RWPE2 (cell line): ENCODE results near the gene PXYLP1.

Source experiments
- ATAC-seq: fragments of 200-7000 bp; cut with Tn5 transposase; 3 replicates; pipeline ENCODE4 v1.9.1; 2021; ENCODE audit warnings: low read depth
- DNase-seq: peaks from one replicate; pipeline ENCODE4 v3.0.0-alpha.2; 2020; ENCODE audit warnings: low spot score
- H3K27ac ChIP-seq: fragments of 450-650 bp; 2 replicates; pipeline ENCODE4 v1.5.1; 2017; ENCODE audit warnings: mild to moderate bottlenecking; ENCODE audit not compliant: poor library complexity, severe bottlenecking
- H3K27me3 ChIP-seq: fragments of 250-450 bp; sonication (Bioruptor Pico); 2 replicates; pipeline ENCODE4 v1.5.1; 2021; ENCODE audit warnings: mild to moderate bottlenecking, moderate library complexity; ENCODE audit not compliant: insufficient read depth, poor library complexity, severe bottlenecking
- H3K36me3 ChIP-seq: fragments of 250-450 bp; sonication (Bioruptor Pico); 2 replicates; pipeline ENCODE4 v1.5.1; 2020; ENCODE audit warnings: low read depth, mild to moderate bottlenecking, moderate library complexity
- H3K4me1 ChIP-seq: fragments of 250-450 bp; sonication (Bioruptor Pico); 2 replicates; pipeline ENCODE4 v1.5.1; 2021; ENCODE audit warnings: mild to moderate bottlenecking, moderate library complexity; ENCODE audit not compliant: insufficient read depth, poor library complexity, severe bottlenecking
- H3K4me3 ChIP-seq: fragments of 250-450 bp; sonication (Bioruptor Pico); 2 replicates; pipeline ENCODE4 v1.5.1; 2021; ENCODE audit warnings: mild to moderate bottlenecking, moderate library complexity; ENCODE audit not compliant: severe bottlenecking
- H3K9me3 ChIP-seq: fragments of 250-450 bp; sonication (Bioruptor Pico); 2 replicates; pipeline ENCODE4 v1.5.1; 2021; ENCODE audit warnings: mild to moderate bottlenecking, moderate library complexity; ENCODE audit not compliant: severe bottlenecking
- TF ChIP-seq, protein P1 (sequence below): fragments of 450-650 bp; IDR thresholded peaks from one replicate; pipeline ENCODE4 v1.5.1; 2017; ENCODE audit warnings: mild to moderate bottlenecking, moderate library complexity; ENCODE audit not compliant: poor library complexity, severe bottlenecking

PXYLP1 gene

DNA sequence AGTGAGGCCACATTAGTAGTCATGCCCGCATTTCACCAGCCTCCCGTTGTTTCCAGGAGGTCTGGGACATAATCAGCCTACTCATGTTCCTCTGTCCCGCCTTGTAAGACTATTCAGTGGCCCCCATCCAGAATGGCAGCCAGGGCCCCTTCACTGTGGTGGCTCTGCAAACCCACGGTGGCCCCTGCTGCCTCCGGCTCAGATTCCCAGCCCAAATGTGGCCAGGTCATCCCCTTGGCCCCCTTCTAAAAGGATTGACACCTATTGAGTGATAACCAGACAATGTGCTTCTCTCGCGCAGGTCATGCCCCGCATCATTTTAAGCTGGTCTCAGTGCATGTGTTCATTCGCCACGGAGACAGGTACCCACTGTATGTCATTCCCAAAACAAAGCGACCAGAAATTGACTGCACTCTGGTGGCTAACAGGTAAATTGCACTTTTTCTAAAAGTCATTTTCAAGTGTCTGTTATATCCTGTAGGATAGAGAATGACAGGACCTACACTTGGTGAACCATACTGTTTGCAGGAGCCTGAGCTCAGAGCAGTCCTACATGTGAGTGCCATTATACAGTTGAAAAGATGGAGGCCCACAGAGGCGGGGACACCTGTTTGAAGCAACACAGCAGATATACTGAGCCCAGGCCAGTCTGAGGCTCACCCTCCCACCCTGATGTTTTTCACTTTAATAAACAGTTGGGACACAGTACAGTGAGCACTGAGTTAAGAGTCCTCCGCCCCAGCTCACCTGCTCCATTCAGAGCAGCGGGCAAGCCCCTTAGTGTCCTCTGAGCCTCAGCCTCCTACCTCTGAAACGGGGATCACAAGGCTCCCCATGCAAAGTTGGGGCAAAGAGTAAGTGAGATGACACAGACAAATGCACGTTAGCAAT lies 47.7 kb downstream of the PXYLP1 start:
- Histone ChIP-seq H3K4me3 (no peak overlapping the region), H3K27ac (no peak overlapping the region), H3K36me3 (no peaks in the 10 kb centered on the region; the same call in 1 of the 2 replicates), H3K4me1 (peaks cover 19% of the 10 kb centered on the region), H3K27me3 (no peaks in the 10 kb centered on the region), H3K9me3 (no peaks in the 10 kb centered on the region)
- no peak for DNase-seq
- TF ChIP-seq, protein P1, sequence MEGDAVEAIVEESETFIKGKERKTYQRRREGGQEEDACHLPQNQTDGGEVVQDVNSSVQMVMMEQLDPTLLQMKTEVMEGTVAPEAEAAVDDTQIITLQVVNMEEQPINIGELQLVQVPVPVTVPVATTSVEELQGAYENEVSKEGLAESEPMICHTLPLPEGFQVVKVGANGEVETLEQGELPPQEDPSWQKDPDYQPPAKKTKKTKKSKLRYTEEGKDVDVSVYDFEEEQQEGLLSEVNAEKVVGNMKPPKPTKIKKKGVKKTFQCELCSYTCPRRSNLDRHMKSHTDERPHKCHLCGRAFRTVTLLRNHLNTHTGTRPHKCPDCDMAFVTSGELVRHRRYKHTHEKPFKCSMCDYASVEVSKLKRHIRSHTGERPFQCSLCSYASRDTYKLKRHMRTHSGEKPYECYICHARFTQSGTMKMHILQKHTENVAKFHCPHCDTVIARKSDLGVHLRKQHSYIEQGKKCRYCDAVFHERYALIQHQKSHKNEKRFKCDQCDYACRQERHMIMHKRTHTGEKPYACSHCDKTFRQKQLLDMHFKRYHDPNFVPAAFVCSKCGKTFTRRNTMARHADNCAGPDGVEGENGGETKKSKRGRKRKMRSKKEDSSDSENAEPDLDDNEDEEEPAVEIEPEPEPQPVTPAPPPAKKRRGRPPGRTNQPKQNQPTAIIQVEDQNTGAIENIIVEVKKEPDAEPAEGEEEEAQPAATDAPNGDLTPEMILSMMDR, result peak; percentile 59
- peak; percentile 31 for ATAC-seq

- Histone ChIP-seq H3K4me1 (peaks cover 17% of the 10 kb centered on the region), H3K4me3 (no peak overlapping the region), H3K36me3 (no peaks in the 10 kb centered on the region; the same call in 1 of the 2 replicates), H3K9me3 (no peaks in the 10 kb centered on the region), H3K27me3 (no peaks in the 10 kb centered on the region), H3K27ac (no peak overlapping the region)
- ATAC-seq (no peak), DNase-seq (no peak)
- TF ChIP-seq, protein P1, result no peak
Observed at GRCh38 chr3:141280086-141280485, 48.5 kb downstream of the PXYLP1 start.

DNA sequence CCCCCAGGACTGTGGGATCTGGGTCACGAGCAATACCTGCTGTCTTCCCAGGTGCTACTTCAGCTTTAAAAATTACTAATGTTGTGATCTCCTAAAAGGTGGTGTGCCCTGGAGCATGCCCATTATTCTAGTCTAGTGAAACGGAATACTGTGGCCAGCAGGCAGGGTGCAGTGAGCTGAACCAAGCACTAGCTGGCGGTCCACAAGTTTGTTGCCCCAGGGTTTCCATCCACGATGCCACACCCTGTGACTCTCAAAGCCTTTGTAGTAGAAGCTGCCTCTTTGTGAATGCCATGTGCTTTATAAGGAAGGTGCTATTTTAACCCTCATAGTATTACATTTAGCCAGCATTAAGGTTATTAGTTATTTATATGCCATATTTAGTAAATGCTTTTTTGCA lies 49.1 kb downstream of the PXYLP1 start:
- no peak overlapping the region for H3K27ac ChIP-seq
- H3K9me3 ChIP-seq, result no peaks in the 10 kb centered on the region
- DNase-seq (no peak), ATAC-seq (no peak)
- H3K4me3 ChIP-seq, result no peak overlapping the region
- TF ChIP-seq, protein P1, result no peak
- no peaks in the 10 kb centered on the region; the same call in 1 of the 2 replicates for H3K36me3 ChIP-seq
- H3K27me3 ChIP-seq, result no peaks in the 10 kb centered on the region
- H3K4me1 ChIP-seq, result peaks cover 11% of the 10 kb centered on the region

DNA sequence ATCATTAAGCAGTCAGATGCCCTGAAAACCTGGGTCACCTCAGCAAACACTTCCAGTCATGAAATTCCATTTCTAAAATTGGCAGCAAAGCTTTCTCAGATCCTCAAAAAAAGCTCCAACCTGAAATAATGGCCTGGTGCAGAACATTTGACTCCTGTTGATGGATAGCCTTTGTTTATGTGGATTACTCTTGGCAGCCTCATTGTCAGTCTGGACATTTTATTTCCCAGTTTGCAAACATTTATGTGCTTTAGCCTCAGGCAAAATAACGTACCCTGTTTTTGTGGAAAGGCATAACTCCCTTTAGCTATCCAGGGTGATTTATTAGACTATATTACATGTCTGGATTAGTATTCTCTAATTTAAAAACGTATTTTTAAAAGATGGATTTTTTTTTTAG lies 53.9 kb downstream of the PXYLP1 start:
- H3K4me3 ChIP-seq, result no peak overlapping the region
- H3K36me3 ChIP-seq, result no peaks in the 10 kb centered on the region
- TF ChIP-seq, protein P1, result no peak
- no peak for DNase-seq
- no peak for ATAC-seq
- no peaks in the 10 kb centered on the region for H3K27me3 ChIP-seq
- no peak overlapping the region for H3K27ac ChIP-seq
- H3K4me1 ChIP-seq, result no peaks in the 10 kb centered on the region
- H3K9me3 ChIP-seq, result no peaks in the 10 kb centered on the region

- H3K4me3 ChIP-seq, result no peak overlapping the region
- H3K4me1 ChIP-seq, result no peaks in the 10 kb centered on the region
- no peaks in the 10 kb centered on the region for H3K36me3 ChIP-seq
- TF ChIP-seq, protein P1, result no peak
- DNase-seq (no peak), ATAC-seq (no peak)
- no peaks in the 10 kb centered on the region for H3K9me3 ChIP-seq
- H3K27ac ChIP-seq, result no peak overlapping the region
- no peaks in the 10 kb centered on the region for H3K27me3 ChIP-seq
Observed at GRCh38 chr3:141286856-141287255, 55.2 kb downstream of the PXYLP1 start.
